B cell (primary cell): Measurements from ENCODE around the gene SP8. TPM values are rescaled to one million over a fixed set of nuclear protein-coding genes. Genes with fewer than 3 reads are reported as not detected.
"Not testable (repeated sequence)": the region's sequence is repeated elsewhere in the genome, so short reads cannot be mapped to it uniquely, and the experiment has no call there.

Experiments used
- ATAC-seq: fragments of 200-7000 bp; cut with Tn5 transposase; one replicate; pipeline ENCODE4 v1.10.0; 2021; ENCODE audit warnings: low read depth, mild to moderate bottlenecking, moderate number of reproducible peaks, moderate library complexity
- CTCF ChIA-PET: fragments of 350-600 bp; sonication (Branson Sonifier 250); formaldehyde crosslinking; loops from one replicate; lab custom pipeline; 2021; ENCODE audit warnings: antibody characterized with exemption, inconsistent platforms; lab: Charles Lee
- POLR2A ChIA-PET: fragments of 350-600 bp; sonication (Branson Sonifier 250); formaldehyde crosslinking; loops from one replicate; lab custom pipeline; 2021; ENCODE audit warnings: antibody characterized with exemption; lab: Charles Lee
- DNase-seq: peaks from one replicate; pipeline ENCODE4 v3.0.0; 2013
- H2AFZ ChIP-seq: 2 replicates; pipeline ENCODE4 v1.6.1; 2012; ENCODE audit warnings: mild to moderate bottlenecking, low read depth, low read length; ENCODE audit not compliant: insufficient read depth, poor library complexity, severe bottlenecking
- H3K27ac ChIP-seq, 2 donors: 1 replicate in 1 of 2; 2 replicates in 1 of 2; pipeline ENCODE4 v1.5.1; 2012 to 2013; ENCODE audit warnings: low read length in 2 of 2, mild to moderate bottlenecking in 2 of 2, moderate library complexity in 1 of 2
- H3K27me3 ChIP-seq, 4 experiments: fragments of 200-600 bp in 1 of 4; sonication (generic) in 1 of 4; replicated peaks in 1 of 4; 1 replicate in 2 of 4; 2 replicates in 2 of 4; pipeline versions ENCODE4 v1.6.1 to v1.7.0; 2013 to 2016; ENCODE audit warnings: low read length in 3 of 4, mild to moderate bottlenecking in 2 of 4, mixed read lengths in 1 of 4, moderate library complexity in 1 of 4; ENCODE audit not compliant: insufficient read depth in 4 of 4, control insufficient read depth in 3 of 4; ENCODE audit errors: control extremely low read depth in 1 of 4
- H3K36me3 ChIP-seq, 2 experiments: replicated peaks in 1 of 2; 1 replicate in 1 of 2; 2 replicates in 1 of 2; pipeline versions ENCODE4 v1.6.1 to v1.7.1; 2013; ENCODE audit warnings: low read length in 1 of 2; ENCODE audit not compliant: insufficient read depth in 2 of 2, control insufficient read depth in 1 of 2; ENCODE audit errors: control extremely low read depth in 1 of 2, extremely low read depth in 1 of 2
- H3K4me1 ChIP-seq, 2 donors: fragments of 200-600 bp in 1 of 2; sonication (generic) in 1 of 2; 1 replicate in 1 of 2; 2 replicates in 1 of 2; pipeline versions ENCODE4 v1.5.1 to v1.6.1; 2013 to 2017; ENCODE audit warnings: low read length in 2 of 2; ENCODE audit not compliant: control insufficient read depth in 2 of 2, insufficient read depth in 2 of 2
- H3K4me2 ChIP-seq: replicated peaks from 2 replicates; pipeline ENCODE3; 2012; ENCODE audit warnings: mild to moderate bottlenecking, low read depth, low read length; ENCODE audit not compliant: poor library complexity, severe bottlenecking
- H3K4me3 ChIP-seq, 5 experiments: fragments of 200-600 bp in 1 of 5; sonication (generic) in 1 of 5; 1 replicate in 3 of 5; 2 replicates in 2 of 5; pipeline versions ENCODE4 v1.5.1 to v1.7.0; 2011 to 2016; ENCODE audit warnings: low read length in 4 of 5, mild to moderate bottlenecking in 4 of 5, low read depth in 2 of 5, control low read depth in 1 of 5, moderate library complexity in 1 of 5; ENCODE audit not compliant: insufficient read depth in 1 of 5; ENCODE audit errors: control extremely low read depth in 1 of 5, extremely low read depth in 1 of 5
- H3K79me2 ChIP-seq: fragments of 200-600 bp; sonication (generic); one replicate; pipeline ENCODE4 v1.6.0; 2016; ENCODE audit warnings: low read length; ENCODE audit not compliant: control insufficient read depth, insufficient read depth
- H3K9ac ChIP-seq: fragments of 200-600 bp; sonication (generic); 2 replicates; pipeline ENCODE4 v1.6.1; 2017; ENCODE audit warnings: mild to moderate bottlenecking, low read length, moderate library complexity
- H3K9me3 ChIP-seq, 3 donors: one replicate each; pipeline versions ENCODE4 v1.6.1 to v1.7.1; 2013; ENCODE audit warnings: low read length in 2 of 3; ENCODE audit not compliant: control insufficient read depth in 2 of 3, insufficient read depth in 1 of 3; ENCODE audit errors: control extremely low read depth in 1 of 3
- H4K20me1 ChIP-seq: 2 replicates; pipeline ENCODE4 v1.6.0; 2012; ENCODE audit warnings: mild to moderate bottlenecking, low read length; ENCODE audit not compliant: insufficient read depth, control insufficient read depth, poor library complexity, severe bottlenecking
- H3K27ac Mint-ChIP-seq: one replicate; pipeline ENCODE4 v1.8.0; 2021; ENCODE audit warnings: mixed read lengths
- H3K27me3 Mint-ChIP-seq: one replicate; pipeline ENCODE4 v1.8.0; 2021; ENCODE audit warnings: mixed read lengths
- H3K4me1 Mint-ChIP-seq: one replicate; pipeline ENCODE4 v1.8.0; 2021; ENCODE audit warnings: mixed read lengths
- H3K4me3 Mint-ChIP-seq: one replicate; pipeline ENCODE4 v1.8.0; 2021; ENCODE audit warnings: mixed read lengths
- H3K9me3 Mint-ChIP-seq: one replicate; pipeline ENCODE4 v1.8.0; 2022; ENCODE audit warnings: mixed read lengths; ENCODE audit not compliant: insufficient read depth
- CTCF ChIP-seq: fragments of 200-600 bp; IDR thresholded peaks from one replicate; pipeline ENCODE4 v1.8.0; 2022; ENCODE audit warnings: antibody characterized with exemption, mild to moderate bottlenecking
- EZH2 ChIP-seq: IDR thresholded peaks from 2 replicates; pipeline ENCODE4 v1.6.1; 2012; ENCODE audit warnings: borderline replicate concordance, low read depth, mild to moderate bottlenecking, moderate library complexity, low read length; ENCODE audit not compliant: insufficient read depth, poor library complexity, severe bottlenecking
- WGBS: methylation state at CpG from one replicate; pipeline ENCODE4 v1.1.5; 2013; ENCODE audit warnings: missing lambda C conversion rate; ENCODE audit not compliant: insufficient coverage; 5-methylcytosine and 5-hydroxymethylcytosine counted together
- intact Hi-C: fragments of 100-400 bp; cut with micrococcal nuclease; formaldehyde crosslinking; loops from one replicate; pipeline ENCODE4 v1.10.0; 2022
- polyA plus RNA-seq: library from polyadenylated mRNA; depleted of rRNA; stranded (reverse); fragments of >200 nt; gene quantifications from 2 replicates; pipeline ENCODE4 v1.2.3, GENCODE V29; 2012
- total RNA-seq, 2 donors: library from RNA; stranded (reverse); fragments of 120-200 nt in 1 of 2; gene quantifications; 1 replicate in 1 of 2; 2 replicates in 1 of 2; pipeline versions ENCODE4 v1.2.3 to v1.2.4, GENCODE V29; 2013 to 2022

Gene SP8
- total and polyA plus RNA-seq, 2 donors (not counting 1 experiment from before 2014, with no cell fraction given): not detected

GRCh38 chr7:20826243-20826642, 39.6 kb upstream of the SP8 start:
- CTCF ChIA-PET: no interaction called here
- H3K4me3 Mint-ChIP-seq: no peak overlapping the region

GRCh38 chr7:20825555-20825954, 38.9 kb upstream of the SP8 start:
- Histone ChIP-seq H3K79me2 (no peaks in the 10 kb centered on the region), H2AFZ (no peak overlapping the region), H3K27me3 (no peaks in the 10 kb centered on the region), H3K4me2 (no peak overlapping the region), H3K9me3 (peaks cover 0 to 3% (median 0%) of the 10 kb centered on the region in 3 donors), H3K36me3 (no peaks in the 10 kb centered on the region), H3K4me1 (no peaks in the 10 kb centered on the region), H3K9ac (no peak overlapping the region), H4K20me1 (no peaks in the 10 kb centered on the region), H3K4me3 (no peak overlapping the region), H3K27ac (no peak overlapping the region)
- no CpG with 5 or more reads among the region's 2 CpGs for WGBS
- TF ChIP-seq CTCF: no peak
- TF ChIP-seq EZH2: no peak
- H3K27ac Mint-ChIP-seq: no peak overlapping the region
- ATAC-seq (no peak), DNase-seq (no peak)
- peaks cover 3% of the 10 kb centered on the region for H3K4me1 Mint-ChIP-seq
- POLR2A ChIA-PET: no interaction called here
- intact Hi-C loops: no loop called here
- CTCF ChIA-PET: no interaction called here
- H3K9me3 Mint-ChIP-seq: no peaks in the 10 kb centered on the region
- no peak overlapping the region for H3K4me3 Mint-ChIP-seq
- peaks cover 7% of the 10 kb centered on the region for H3K27me3 Mint-ChIP-seq

More at GRCh38 chr7:20826243-20826642, 39.6 kb upstream of the SP8 start:
- Histone ChIP-seq H2AFZ (no peak overlapping the region), H3K4me1 (no peaks in the 10 kb centered on the region), H3K79me2 (no peaks in the 10 kb centered on the region), H3K9me3 (peaks cover 0 to 3% (median 0%) of the 10 kb centered on the region in 3 donors), H3K9ac (no peak overlapping the region), H4K20me1 (no peaks in the 10 kb centered on the region), H3K27me3 (no peaks in the 10 kb centered on the region), H3K4me2 (no peak overlapping the region), H3K4me3 (no peak overlapping the region), H3K36me3 (no peaks in the 10 kb centered on the region), H3K27ac (no peak overlapping the region)
- intact Hi-C loops: no loop called here
- WGBS: 80% methylated on average over 1 of the region's 3 CpGs
- Mint-ChIP-seq H3K4me1 (peaks cover 3% of the 10 kb centered on the region), H3K27me3 (peaks cover 10% of the 10 kb centered on the region), H3K27ac (no peak overlapping the region), H3K9me3 (no peaks in the 10 kb centered on the region)
- POLR2A ChIA-PET: no interaction called here
- no peak for DNase-seq
- no peak for ATAC-seq
- TF ChIP-seq EZH2: no peak
- no peak for TF ChIP-seq CTCF

GRCh38 chr7:20821390-20821789, 34.7 kb upstream of the SP8 start:
- H3K27me3 Mint-ChIP-seq, DNase-seq, POLR2A ChIA-PET, H3K4me3 ChIP-seq, H3K36me3 ChIP-seq, H3K9me3 Mint-ChIP-seq, ATAC-seq, H3K9ac ChIP-seq, H3K4me1 ChIP-seq, H3K4me2 ChIP-seq, H4K20me1 ChIP-seq, H3K79me2 ChIP-seq, H3K27ac ChIP-seq, H3K27ac Mint-ChIP-seq, H3K4me3 Mint-ChIP-seq, H2AFZ ChIP-seq, H3K4me1 Mint-ChIP-seq, intact Hi-C loops, H3K9me3 ChIP-seq, H3K27me3 ChIP-seq, CTCF ChIA-PET: not testable (repeated sequence)
- no CpG with 5 or more reads among the region's 3 CpGs for WGBS
